HG03196 (cell line): ENCODE data around the gene AGO3.

Experiments used
- ATAC-seq: cut with Tn5 transposase; IDR thresholded peaks from one replicate; pipeline ENCODE4 v1.9.1; 2021; ENCODE audit not compliant: unreplicated experiment

AGO3 gene

GRCh38 chr1:36080801-36081200, 149.9 kb downstream of the AGO3 start:
- no peak for ATAC-seq

DNA sequence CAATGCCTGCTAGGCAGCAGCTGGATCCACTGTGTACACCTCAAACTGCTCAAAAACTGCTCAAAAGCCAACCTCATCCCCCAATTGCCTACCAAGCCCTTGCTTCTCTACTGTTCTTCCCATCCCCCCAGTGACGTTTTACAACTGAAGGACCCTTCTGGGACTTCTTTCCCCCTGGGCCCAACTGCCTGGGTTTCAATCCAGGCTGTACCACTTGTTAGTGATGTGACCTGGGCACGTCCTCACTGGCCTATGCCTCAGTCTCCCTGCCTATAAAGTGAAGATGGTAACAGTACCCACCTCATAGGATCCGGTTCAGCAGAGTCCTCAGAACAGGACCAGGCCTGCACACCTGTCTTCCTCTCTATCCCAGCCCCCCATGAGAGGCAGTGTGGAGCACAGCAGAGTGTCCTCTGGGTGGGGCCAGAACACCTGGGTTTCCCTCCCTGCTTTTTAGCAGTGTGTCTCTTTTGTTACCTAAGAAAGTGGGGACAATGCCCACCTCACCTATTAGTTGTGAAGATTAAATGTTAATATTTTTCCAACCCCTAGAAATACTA, 151.1 kb downstream of the AGO3 start:
- no peak for ATAC-seq

- ATAC-seq = no peak
Measured at GRCh38 chr1:36083219-36083618, 152.3 kb downstream of the AGO3 start.

DNA sequence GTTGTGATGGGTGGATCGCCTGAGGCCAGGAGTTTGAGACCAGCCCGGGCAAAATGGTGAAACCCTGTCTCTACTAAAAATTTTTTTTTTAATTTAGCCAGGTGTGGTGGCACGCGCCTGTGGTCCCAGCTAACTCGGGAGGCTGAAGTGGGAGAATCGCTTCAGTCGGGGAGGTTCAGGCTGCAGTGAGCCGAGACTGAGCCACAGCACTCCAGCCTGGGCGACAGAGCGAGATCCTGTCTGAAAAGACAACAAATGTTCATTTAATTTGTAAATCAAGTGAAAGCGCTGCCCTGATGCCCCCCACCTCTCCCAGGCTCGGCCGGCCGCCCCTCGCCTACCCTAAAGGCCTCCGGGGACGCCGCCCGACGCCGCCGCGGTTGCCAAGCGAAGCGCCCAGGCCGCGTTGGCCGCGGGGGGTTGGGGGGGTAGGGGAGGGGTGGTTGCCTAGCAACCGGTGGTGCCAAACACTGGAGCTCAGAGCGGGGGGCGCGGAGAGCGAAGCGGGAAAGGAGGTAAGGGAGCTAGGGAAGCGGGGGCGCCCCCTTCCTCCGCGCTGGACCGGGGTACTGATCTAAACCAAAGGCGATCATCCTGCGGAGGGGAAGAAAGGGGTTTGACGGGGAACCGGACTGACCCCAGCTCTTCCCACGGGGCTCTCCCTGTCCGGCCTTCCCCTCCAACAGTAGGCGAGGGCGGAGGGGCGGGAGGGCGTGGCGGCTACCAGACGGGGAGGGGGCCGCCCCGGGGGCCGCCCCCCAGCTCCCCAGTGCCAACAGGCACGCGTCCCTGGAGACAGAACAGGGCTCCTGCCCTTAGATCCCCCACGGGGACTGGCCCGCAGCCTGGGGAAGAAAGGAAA, 153.0 kb downstream of the AGO3 start, which contains the start of gene TEKT2:
Gene TEKT2 (plus strand): TSS at position 460 of the 862 bp plus-strand sequence. CDS start 828 bp downstream, outside the sequence.
- no peak for ATAC-seq

DNA sequence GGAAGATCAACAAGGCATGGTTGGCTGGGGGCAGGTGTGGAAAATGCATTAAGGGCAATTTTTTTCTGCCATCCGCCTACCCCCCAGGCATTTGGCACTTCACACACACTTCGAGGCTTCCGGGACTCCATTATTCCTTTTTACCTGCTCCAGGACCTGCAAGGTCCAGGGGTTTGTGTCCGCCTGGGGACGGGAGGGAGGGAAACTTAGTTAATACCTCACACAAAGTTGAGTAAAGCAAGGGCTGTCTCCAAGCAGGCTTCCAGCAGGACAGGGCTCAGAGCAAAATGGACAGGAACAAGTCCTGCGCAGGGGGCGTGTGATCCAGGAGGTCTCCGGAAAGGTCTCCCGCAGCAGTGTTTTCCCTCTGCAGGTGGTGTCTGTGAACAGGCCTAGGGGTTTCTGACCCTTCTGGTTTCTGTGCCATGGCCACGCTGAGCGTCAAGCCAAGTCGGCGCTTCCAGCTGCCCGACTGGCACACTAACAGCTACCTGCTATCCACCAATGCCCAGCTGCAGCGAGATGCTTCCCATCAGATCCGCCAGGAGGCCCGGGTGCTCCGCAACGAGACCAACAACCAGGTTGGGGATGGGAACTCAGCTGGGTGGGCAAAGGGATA, 153.7 kb downstream of the AGO3 start:
- ATAC-seq = no peak

- no peak for ATAC-seq
Measured at GRCh38 chr1:36085126-36085525, 154.2 kb downstream of the AGO3 start.

DNA sequence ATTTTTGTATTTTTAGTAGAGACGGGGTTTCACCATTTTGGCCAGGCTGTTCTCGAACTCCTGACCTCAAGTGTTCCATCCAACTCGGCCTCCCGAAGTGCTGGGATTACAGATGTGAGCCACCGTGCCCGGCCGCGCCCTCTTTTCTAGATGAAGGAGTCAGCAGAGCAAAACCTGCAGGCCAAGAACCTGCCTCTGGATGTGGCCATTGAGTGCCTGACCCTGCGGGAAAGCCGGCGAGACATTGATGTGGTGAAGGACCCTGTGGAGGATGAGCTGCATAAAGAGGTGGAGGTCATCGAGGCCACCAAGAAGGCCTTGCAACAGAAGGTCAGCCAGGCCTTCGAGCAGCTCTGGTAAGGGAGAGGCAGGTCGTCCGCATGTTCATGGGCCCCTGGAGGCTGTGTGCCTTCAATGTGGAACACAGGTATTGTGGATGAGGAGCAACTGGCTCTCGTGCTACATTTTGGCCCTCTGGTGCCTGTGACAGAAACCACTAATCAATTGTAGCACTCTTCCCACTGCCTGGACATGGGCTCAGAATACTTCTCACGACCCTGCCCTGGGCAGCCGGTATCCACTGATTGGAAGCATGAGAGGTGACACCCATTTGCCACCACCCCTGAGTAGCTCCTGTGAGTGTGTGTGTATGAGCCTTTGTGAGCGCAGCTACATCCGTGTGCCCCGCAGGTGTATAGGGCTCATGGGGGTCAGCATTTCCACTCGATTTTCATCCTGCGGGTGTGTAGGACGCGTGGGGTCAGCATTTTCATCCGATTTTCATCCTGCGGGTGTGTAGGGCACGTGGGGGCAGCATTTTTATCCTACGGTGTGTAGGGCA, 155.0 kb downstream of the AGO3 start:
- no peak for ATAC-seq

- no peak for ATAC-seq
Measured at GRCh38 chr1:36086529-36087232, 155.8 kb downstream of the AGO3 start.

- ATAC-seq = no peak
Measured at GRCh38 chr1:36087233-36088123, 156.6 kb downstream of the AGO3 start.

GRCh38 chr1:36088265-36088576, 157.3 kb downstream of the AGO3 start:
- no peak for ATAC-seq

GRCh38 chr1:36088577-36089392, 157.9 kb downstream of the AGO3 start, which contains the start of gene ADPRS:
TSS of gene ADPRS (plus strand) at chr1:36088892. CDS start at chr1:36088905, 13 bp downstream.
- ATAC-seq = peak; percentile 71

DNA sequence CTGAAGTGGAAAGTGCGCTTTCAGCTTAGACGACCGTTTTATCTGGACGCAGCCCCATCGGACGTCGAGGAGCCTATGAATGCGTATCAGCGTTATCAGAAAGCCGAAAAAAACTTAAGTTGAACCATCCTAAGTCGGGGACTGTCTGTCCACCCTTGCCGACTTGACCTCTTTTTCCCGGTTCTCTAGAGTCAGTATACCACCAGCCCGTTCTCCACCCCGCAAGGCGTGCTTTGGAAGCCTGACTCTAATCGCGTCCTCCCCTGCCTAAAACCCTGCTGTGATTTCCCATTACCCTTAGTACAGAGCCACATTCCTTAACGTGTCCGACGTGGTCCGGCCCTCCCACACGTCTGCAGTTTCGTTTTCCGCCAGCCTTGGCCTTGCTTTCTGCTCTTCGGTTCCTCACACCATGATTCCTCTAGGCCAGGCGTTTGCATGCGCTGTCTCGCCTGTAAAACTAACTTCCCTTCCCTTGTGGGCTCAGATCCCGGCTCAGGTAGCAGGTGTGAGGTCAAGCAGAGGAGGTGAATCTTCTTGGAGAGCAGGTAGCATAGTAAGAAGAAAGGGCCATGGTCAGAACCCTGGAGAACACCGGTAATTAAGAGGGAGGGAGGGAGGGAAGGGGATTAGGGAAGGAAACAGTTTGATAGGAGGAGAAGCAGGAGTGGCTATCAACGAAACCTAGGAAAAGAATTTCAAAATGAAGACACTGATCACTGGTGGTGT, 158.7 kb downstream of the AGO3 start:
- ATAC-seq = no peak

GRCh38 chr1:36091141-36091540, 160.2 kb downstream of the AGO3 start:
- no peak for ATAC-seq

DNA sequence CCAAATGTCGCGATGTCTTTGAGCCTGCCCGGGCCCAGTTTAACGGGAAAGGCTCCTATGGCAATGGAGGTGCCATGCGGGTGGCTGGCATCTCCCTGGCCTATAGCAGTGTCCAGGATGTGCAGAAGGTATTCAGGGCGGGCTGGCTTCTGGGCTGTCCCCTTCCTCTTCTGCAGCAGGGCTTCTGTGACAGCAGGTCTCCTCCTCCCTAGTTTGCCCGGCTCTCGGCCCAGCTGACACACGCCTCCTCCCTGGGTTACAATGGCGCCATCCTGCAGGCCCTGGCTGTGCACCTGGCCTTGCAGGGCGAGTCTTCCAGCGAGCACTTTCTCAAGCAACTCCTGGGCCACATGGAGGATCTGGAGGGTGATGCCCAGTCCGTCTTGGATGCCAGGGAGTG, 160.8 kb downstream of the AGO3 start:
- no peak for ATAC-seq

- ATAC-seq = no peak
Measured at GRCh38 chr1:36092166-36092797, 161.4 kb downstream of the AGO3 start.

DNA sequence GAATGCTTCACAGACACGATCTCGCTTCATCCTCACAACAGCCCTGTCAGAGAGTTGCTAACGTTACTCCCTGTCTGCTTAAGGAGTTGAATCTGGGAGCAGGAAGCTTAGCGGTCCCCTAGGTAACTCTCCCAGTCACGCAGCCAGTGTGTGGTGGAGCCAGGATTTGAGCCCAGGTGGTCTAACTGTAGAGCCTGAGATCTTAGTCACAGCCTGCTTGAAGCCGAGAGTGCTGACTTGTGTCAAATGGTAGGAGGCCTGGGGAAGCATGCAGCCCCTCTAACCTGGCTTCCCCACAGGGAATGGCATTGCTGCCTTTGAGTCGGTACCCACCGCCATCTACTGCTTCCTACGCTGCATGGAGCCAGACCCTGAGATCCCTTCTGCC, 161.9 kb downstream of the AGO3 start:
- no peak for ATAC-seq

GRCh38 chr1:36093226-36093625, 162.3 kb downstream of the AGO3 start:
- no peak for ATAC-seq

GRCh38 chr1:36093929-36094328, 163.0 kb downstream of the AGO3 start:
- ATAC-seq = no peak
